CD4-positive, alpha-beta T cell (primary cell): ENCODE data around the gene CFAP157. TPM values are rescaled to one million over a fixed set of nuclear protein-coding genes. Genes with fewer than 3 reads are reported as not detected.
"Not testable (repeated sequence)": the region's sequence is repeated elsewhere in the genome, so short reads cannot be mapped to it uniquely, and the experiment has no call there.

Experiments
- ATAC-seq: fragments of 200-7000 bp; cut with Tn5 transposase; one replicate; pipeline ENCODE4 v1.10.0; 2022; ENCODE audit warnings: mild to moderate bottlenecking; ENCODE audit not compliant: poor library complexity
- CTCF ChIA-PET: fragments of 350-600 bp; sonication (Branson Sonifier 250); formaldehyde crosslinking; loops from one replicate; lab custom pipeline; 2021; ENCODE audit warnings: antibody characterized with exemption, inconsistent platforms; lab: Charles Lee
- POLR2A ChIA-PET: fragments of 350-600 bp; sonication (Branson Sonifier 250); formaldehyde crosslinking; loops from one replicate; lab custom pipeline; 2021; ENCODE audit warnings: antibody characterized with exemption, inconsistent platforms; lab: Charles Lee
- DNase-seq, 14 experiments: peaks; one replicate each; pipeline ENCODE4 v3.0.0-alpha.2; 2013 to 2020; ENCODE audit warnings: mixed read lengths in 2 of 14
- H3K27ac ChIP-seq, 2 donors: one replicate each; pipeline versions ENCODE4 v1.5.1 to v1.7.0; 2013; ENCODE audit warnings: low read length in 2 of 2, low read depth in 1 of 2, mild to moderate bottlenecking in 1 of 2
- H3K27me3 ChIP-seq, 2 experiments: 1 replicate in 1 of 2; 2 replicates in 1 of 2; pipeline versions ENCODE4 v1.6.1 to v1.7.0; 2013; ENCODE audit warnings: low read length in 2 of 2, control low read depth in 1 of 2, mild to moderate bottlenecking in 1 of 2, moderate library complexity in 1 of 2; ENCODE audit not compliant: insufficient read depth in 2 of 2, control insufficient read depth in 1 of 2
- H3K36me3 ChIP-seq: one replicate; pipeline ENCODE4 v1.6.1; 2013; ENCODE audit warnings: low read length, control low read depth; ENCODE audit not compliant: insufficient read depth
- H3K4me1 ChIP-seq: one replicate; pipeline ENCODE4 v1.6.1; 2013; ENCODE audit warnings: low read length, control low read depth; ENCODE audit not compliant: insufficient read depth
- H3K4me3 ChIP-seq: one replicate; pipeline ENCODE4 v1.5.1; 2013; ENCODE audit warnings: mild to moderate bottlenecking, low read length, moderate library complexity
- H3K9me3 ChIP-seq, 2 experiments: 1 replicate in 1 of 2; 2 replicates in 1 of 2; pipeline versions ENCODE4 v1.6.1 to v1.7.0; 2013; ENCODE audit warnings: low read length in 2 of 2, mild to moderate bottlenecking in 2 of 2, control low read depth in 1 of 2, moderate library complexity in 1 of 2; ENCODE audit not compliant: control insufficient read depth in 1 of 2, insufficient read depth in 1 of 2
- H3K27ac Mint-ChIP-seq: one replicate; pipeline ENCODE4 v1.8.0; 2020; ENCODE audit warnings: mixed read lengths
- H3K27me3 Mint-ChIP-seq: one replicate; pipeline ENCODE4 v1.8.0; 2021; ENCODE audit warnings: mixed read lengths
- H3K36me3 Mint-ChIP-seq: one replicate; pipeline ENCODE4 v1.8.0; 2021; ENCODE audit warnings: low read depth, mixed read lengths
- H3K4me1 Mint-ChIP-seq: one replicate; pipeline ENCODE4 v1.8.0; 2021; ENCODE audit warnings: low read depth, mixed read lengths
- H3K4me3 Mint-ChIP-seq: one replicate; pipeline ENCODE4 v1.8.0; 2020; ENCODE audit warnings: mild to moderate bottlenecking, mixed read lengths
- H3K9me3 Mint-ChIP-seq: one replicate; pipeline ENCODE4 v1.8.0; 2020; ENCODE audit warnings: mixed read lengths
- CTCF ChIP-seq: fragments of 200-600 bp; IDR thresholded peaks from one replicate; pipeline ENCODE4 v1.8.0; 2022; ENCODE audit warnings: antibody characterized with exemption, mild to moderate bottlenecking
- intact Hi-C, 2 experiments: fragments of 100-400 bp; cut with DNase I in 1 of 2; cut with micrococcal nuclease in 1 of 2; formaldehyde crosslinking; loops; one replicate each; pipeline versions ENCODE4 v1.15.1 to v1.9.0; 2023 to 2025; cut with DNase I, micrococcal nuclease
- total RNA-seq, 174 experiments: library from RNA in 2 of 174; stranded (reverse) in 2 of 174; gene quantifications; one replicate each; pipeline ENCODE4 v1.2.3 and lab custom pipeline; 2021 to 2026

CFAP157 gene
- total RNA-seq, 2 experiments from 2014 or later: 0.11 TPM; not detected in 1

DNA sequence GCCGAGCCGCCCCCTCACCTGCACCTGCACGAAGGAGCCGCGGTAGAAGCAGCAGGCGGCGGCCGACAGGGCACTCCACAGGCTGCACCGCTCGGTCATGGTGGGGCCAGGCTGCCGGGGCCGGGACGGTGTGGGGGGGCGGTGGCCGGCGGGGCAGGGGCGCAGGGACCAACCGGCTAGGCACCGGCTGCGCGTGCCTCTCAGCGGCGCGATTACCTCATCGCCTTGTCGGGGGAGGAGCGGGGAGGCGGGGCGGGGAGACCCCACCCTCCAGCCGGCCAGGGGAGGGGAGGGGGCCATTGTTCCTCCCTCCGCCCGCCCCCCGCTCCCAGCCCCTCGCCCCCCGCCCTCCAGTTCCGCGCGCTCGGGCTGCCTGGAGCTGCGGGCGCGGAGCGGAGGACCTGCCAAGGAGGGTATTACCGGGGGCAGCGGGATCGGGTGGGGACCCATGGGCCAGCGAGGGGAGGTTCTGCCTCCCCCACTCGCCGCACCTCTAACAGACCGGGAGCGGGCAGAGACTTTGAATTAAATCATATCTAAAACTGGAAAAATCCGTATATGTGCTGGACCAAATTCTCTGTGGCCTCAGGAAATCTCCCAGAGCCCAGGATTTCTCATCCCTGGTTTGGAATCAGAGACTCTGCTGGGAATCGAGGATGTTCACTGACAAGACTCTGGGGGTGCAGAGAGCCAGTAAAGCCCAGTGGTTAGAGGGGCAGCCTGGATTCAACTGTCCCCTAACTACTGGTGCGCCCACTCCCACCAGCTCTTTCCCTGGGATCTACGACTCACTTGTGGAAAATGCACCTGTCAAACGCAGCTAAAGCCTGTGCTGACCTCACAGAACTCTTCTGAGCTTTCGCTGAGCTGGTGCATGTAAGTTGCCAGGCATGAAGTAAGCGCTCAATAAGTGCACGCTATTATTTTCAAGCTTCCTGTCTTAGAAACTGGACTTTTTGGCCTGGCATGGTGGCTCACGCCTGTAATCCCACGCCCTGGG is 48.6 kb downstream of the CFAP157 start:
- Histone ChIP-seq H3K4me3 (no peak overlapping the region), H3K9me3 (no peaks in the 10 kb centered on the region), H3K4me1 (peaks cover 9% of the 10 kb centered on the region), H3K27ac (no peak overlapping the region), H3K36me3 (peaks cover 70% of the 10 kb centered on the region), H3K27me3 (no peaks in the 10 kb centered on the region)
- intact Hi-C loops: no loop called here
- DNase-seq (no peak), ATAC-seq (no peak)
- Mint-ChIP-seq H3K27me3 (no peaks in the 10 kb centered on the region), H3K27ac (no peak overlapping the region), H3K4me3 (no peak overlapping the region), H3K36me3 (peaks cover 46% of the 10 kb centered on the region), H3K9me3 (no peaks in the 10 kb centered on the region), H3K4me1 (peaks cover 12% of the 10 kb centered on the region)
- CTCF ChIA-PET: no interaction called here
- no peak for TF ChIP-seq CTCF
- POLR2A ChIA-PET: no interaction called here

GRCh38 chr9:127756233-127756632 is 49.4 kb downstream of the CFAP157 start:
- ChIA-PET POLR2A (interaction anchor here (1.8 kb wide), 1 partner anchor 29 kb away, joined by 7 read pairs; the partner anchor contains the start of gene CDK9), CTCF (interaction anchor here (0.7 to 1.1 kb wide), 3 partner anchors 21 to 137 kb away, joined by 3 to 4 read pairs (median 3); no protein-coding TSS in a partner anchor)
- H3K27ac Mint-ChIP-seq: no peak overlapping the region
- H3K4me3 Mint-ChIP-seq: no peak overlapping the region
- H3K27ac ChIP-seq: no peak overlapping the region
- no peaks in the 10 kb centered on the region for H3K27me3 Mint-ChIP-seq
- DNase-seq: no peak
- peaks cover 9% of the 10 kb centered on the region for H3K4me1 Mint-ChIP-seq
- intact Hi-C loops: no loop called here
- H3K4me3 ChIP-seq: no peak overlapping the region
- peaks cover 42% of the 10 kb centered on the region for H3K36me3 Mint-ChIP-seq
- no peak for ATAC-seq
- H3K9me3 ChIP-seq: no peaks in the 10 kb centered on the region
- no peak for TF ChIP-seq CTCF
- H3K4me1 ChIP-seq: peaks cover 9% of the 10 kb centered on the region
- H3K9me3 Mint-ChIP-seq: no peaks in the 10 kb centered on the region
- no peaks in the 10 kb centered on the region for H3K27me3 ChIP-seq
- peaks cover 68% of the 10 kb centered on the region for H3K36me3 ChIP-seq

- POLR2A ChIA-PET: interaction anchor here (1.8 kb wide), 1 partner anchor 29 kb away, joined by 7 read pairs; the partner anchor contains the start of gene CDK9
- H3K4me3 ChIP-seq, H3K27ac ChIP-seq, H3K27me3 ChIP-seq, H3K27me3 Mint-ChIP-seq, H3K4me3 Mint-ChIP-seq, H3K9me3 Mint-ChIP-seq, ATAC-seq, H3K4me1 Mint-ChIP-seq, H3K9me3 ChIP-seq, H3K27ac Mint-ChIP-seq, H3K4me1 ChIP-seq, DNase-seq, intact Hi-C loops: not testable (repeated sequence)
- peaks cover 39% of the 10 kb centered on the region for H3K36me3 Mint-ChIP-seq
- peaks cover 68% of the 10 kb centered on the region for H3K36me3 ChIP-seq
- CTCF ChIA-PET: interaction anchor here (0.6 to 1.1 kb wide), 4 partner anchors 21 to 137 kb away, joined by 3 to 4 read pairs (median 3); no protein-coding TSS in a partner anchor
Measured at GRCh38 chr9:127756776-127757175, 50.0 kb downstream of the CFAP157 start.
